IMR-90 (cell line): ENCODE results near the gene THUMPD2. TPM values are rescaled to one million over a fixed set of nuclear protein-coding genes. Genes with fewer than 3 reads are reported as not detected.

Experiments
- ATAC-seq: fragments of 200-7000 bp; cut with Tn5 transposase; 2 replicates; pipeline ENCODE4 v1.9.1; 2020; ENCODE audit warnings: low read depth, mild to moderate bottlenecking, moderate library complexity
- BruUV-seq: library from RNA; stranded (reverse); fragments of 400-500 nt; replicated peaks from 2 replicates; lab custom pipeline; 2021; lab: Mats Ljungman, UMichigan
- CTCF ChIA-PET: fragments of 300-600 bp; formaldehyde crosslinking; extraction: SDS; loops from one replicate; lab custom pipeline; 2021; ENCODE audit warnings: antibody characterized with exemption; lab: Yijun Ruan, JAX
- POLR2A ChIA-PET: fragments of 300-600 bp; sonication (Branson Sonifier 250); formaldehyde crosslinking; loops from one replicate; lab custom pipeline; 2022; ENCODE audit warnings: antibody characterized with exemption; ENCODE audit not compliant: unreplicated experiment; lab: Charles Lee
- DNase-seq: peaks from one replicate; pipeline ENCODE4 v3.0.0; 2013
- H2AFZ ChIP-seq: replicated peaks from 2 replicates; pipeline ENCODE3; 2013; ENCODE audit warnings: low read length, mild to moderate bottlenecking; ENCODE audit not compliant: poor library complexity
- H2AK5ac ChIP-seq: 2 replicates; pipeline ENCODE4 v1.6.1; 2013; ENCODE audit warnings: low read depth, low read length, inconsistent platforms
- H2AK9ac ChIP-seq: replicated peaks from 2 replicates; pipeline ENCODE3; 2013; ENCODE audit warnings: mild to moderate bottlenecking, low read depth, low read length, moderate library complexity; ENCODE audit not compliant: poor library complexity
- H2BK120ac ChIP-seq: 2 replicates; pipeline ENCODE4 v1.6.1; 2013; ENCODE audit warnings: low read depth, low read length, inconsistent platforms
- H2BK15ac ChIP-seq: 3 replicates; pipeline ENCODE4 v1.6.1; 2013; ENCODE audit warnings: low read depth, low read length, inconsistent platforms
- H2BK20ac ChIP-seq: 2 replicates; pipeline ENCODE4 v1.6.1; 2013; ENCODE audit warnings: low read depth, mild to moderate bottlenecking, inconsistent platforms, low read length, moderate library complexity
- H2BK5ac ChIP-seq: 2 replicates; pipeline ENCODE4 v1.6.1; 2013; ENCODE audit warnings: mild to moderate bottlenecking, low read depth, low read length, inconsistent platforms; ENCODE audit not compliant: poor library complexity, severe bottlenecking
- H3K14ac ChIP-seq: replicated peaks from 2 replicates; pipeline ENCODE4 v1.6.1; 2013; ENCODE audit warnings: low read depth, low read length, inconsistent platforms
- H3K18ac ChIP-seq: 2 replicates; pipeline ENCODE4 v1.6.1; 2013; ENCODE audit warnings: low read depth, low read length, control low read depth
- H3K23ac ChIP-seq: 2 replicates; pipeline ENCODE4 v1.6.1; 2013; ENCODE audit warnings: low read depth, low read length, inconsistent platforms
- H3K27ac ChIP-seq: 2 replicates; pipeline ENCODE4 v1.5.1; 2013; ENCODE audit warnings: mild to moderate bottlenecking, control low read depth, low read length; ENCODE audit not compliant: insufficient read depth
- H3K27me3 ChIP-seq: 2 replicates; pipeline ENCODE4 v1.6.1; 2013; ENCODE audit warnings: low read length; ENCODE audit not compliant: control insufficient read depth, insufficient read depth
- H3K36me3 ChIP-seq: 2 replicates; pipeline ENCODE4 v1.6.1; 2013; ENCODE audit warnings: low read length, mixed read lengths; ENCODE audit not compliant: control insufficient read depth, insufficient read depth
- H3K4ac ChIP-seq: 2 replicates; pipeline ENCODE4 v1.6.1; 2013; ENCODE audit warnings: low read depth, low read length, inconsistent platforms
- H3K4me1 ChIP-seq: 2 replicates; pipeline ENCODE4 v1.6.1; 2013; ENCODE audit warnings: low read length, mixed read lengths; ENCODE audit not compliant: control insufficient read depth, insufficient read depth
- H3K4me2 ChIP-seq: 2 replicates; pipeline ENCODE4 v1.6.1; 2013; ENCODE audit warnings: low read depth, mild to moderate bottlenecking, control low read depth, low read length, moderate library complexity
- H3K4me3 ChIP-seq: 2 replicates; pipeline ENCODE4 v1.5.1; 2013; ENCODE audit warnings: low read depth, mild to moderate bottlenecking, control low read depth, low read length, moderate library complexity; ENCODE audit not compliant: insufficient read depth
- H3K56ac ChIP-seq: 2 replicates; pipeline ENCODE4 v1.6.1; 2013; ENCODE audit warnings: low read length, inconsistent platforms; ENCODE audit not compliant: insufficient read depth; ENCODE audit errors: extremely low read depth
- H3K79me1 ChIP-seq, 2 experiments: 2 replicates each; pipeline ENCODE4 v1.6.1; 2013; ENCODE audit warnings: low read length in 2 of 2, inconsistent platforms in 1 of 2, low read depth in 1 of 2
- H3K9ac ChIP-seq: 2 replicates; pipeline ENCODE4 v1.6.1; 2013; ENCODE audit warnings: low read depth, low read length, control low read depth
- H3K9me1 ChIP-seq: 2 replicates; pipeline ENCODE4 v1.6.1; 2013; ENCODE audit warnings: low read length, inconsistent platforms; ENCODE audit not compliant: insufficient read depth
- H3K9me3 ChIP-seq: 2 replicates; pipeline ENCODE4 v1.6.1; 2013; ENCODE audit warnings: low read length; ENCODE audit not compliant: control insufficient read depth, insufficient read depth
- H4K20me1 ChIP-seq: 2 replicates; pipeline ENCODE4 v1.6.1; 2013; ENCODE audit warnings: low read length, inconsistent platforms; ENCODE audit not compliant: insufficient read depth
- H4K5ac ChIP-seq: 2 replicates; pipeline ENCODE4 v1.6.1; 2013; ENCODE audit warnings: mild to moderate bottlenecking, low read depth, low read length, control low read depth
- H4K8ac ChIP-seq, 2 experiments: 2 replicates each; pipeline ENCODE4 v1.6.1; 2013; ENCODE audit warnings: low read depth in 2 of 2, low read length in 2 of 2, control low read depth in 1 of 2, inconsistent platforms in 1 of 2
- H4K91ac ChIP-seq: 2 replicates; pipeline ENCODE4 v1.6.1; 2013; ENCODE audit warnings: low read depth, low read length, inconsistent platforms; ENCODE audit not compliant: insufficient read depth
- BHLHE40 ChIP-seq: fragments of 150-350 bp; IDR thresholded peaks from 2 replicates; pipeline ENCODE4 v1.6.1; 2016; ENCODE audit warnings: mild to moderate bottlenecking, low read depth, low read length
- CEBPB ChIP-seq: IDR thresholded peaks from 2 replicates; pipeline ENCODE4 v1.6.1; 2012; ENCODE audit warnings: low read depth, low read length, improper control_type of control experiment
- MAFK ChIP-seq: IDR thresholded peaks from 2 replicates; pipeline ENCODE4 v1.6.1; 2012; ENCODE audit warnings: low read depth, low read length, improper control_type of control experiment
- MAZ ChIP-seq: IDR thresholded peaks from 2 replicates; pipeline ENCODE4 v1.6.1; 2012; ENCODE audit warnings: low read depth, mild to moderate bottlenecking, low read length, improper control_type of control experiment, moderate library complexity, borderline replicate concordance
- MXI1 ChIP-seq: IDR thresholded peaks from 2 replicates; pipeline ENCODE4 v1.6.1; 2012; ENCODE audit warnings: low read depth, mild to moderate bottlenecking, low read length, moderate library complexity, borderline replicate concordance
- NFE2L2 ChIP-seq: fragments of 150-350 bp; IDR thresholded peaks from 2 replicates; pipeline ENCODE4 v1.6.1; 2016; ENCODE audit warnings: low read depth, mild to moderate bottlenecking, low read length
- RAD21 ChIP-seq: IDR thresholded peaks from 2 replicates; pipeline ENCODE4 v1.6.1; 2012; ENCODE audit warnings: low read length, improper control_type of control experiment
- RCOR1 ChIP-seq: IDR thresholded peaks from 2 replicates; pipeline ENCODE4 v1.6.1; 2012; ENCODE audit warnings: mild to moderate bottlenecking, low read length, improper control_type of control experiment; ENCODE audit not compliant: insufficient replicate concordance
- SMC3 ChIP-seq: fragments of 150-350 bp; IDR thresholded peaks from 2 replicates; pipeline ENCODE4 v1.6.1; 2016; ENCODE audit warnings: low read depth, mild to moderate bottlenecking, antibody characterized with exemption, low read length, moderate library complexity
- WGBS, 2 experiments: methylation state at CpG; one replicate each; pipeline versions ENCODE4 v1.1.5 to v1.1.7; 2013; ENCODE audit warnings: missing lambda C conversion rate in 2 of 2; ENCODE audit not compliant: insufficient read length in 1 of 2; ENCODE audit errors: extremely low coverage in 2 of 2; 5-methylcytosine and 5-hydroxymethylcytosine counted together
- dilution Hi-C: fragments of 300-500 bp; cut with HindIII; formaldehyde crosslinking; loops from one replicate; pipeline ENCODE4 v1.14.3; 2018; ENCODE audit warnings: low sequenced_read_pairs; ENCODE audit not compliant: unreplicated experiment
- in situ Hi-C: fragments of 300-500 bp; cut with MboI; formaldehyde crosslinking; loops from 3 replicates; pipeline ENCODE4 v1.14.3; 2019; ENCODE audit warnings: low sequenced_read_pairs, inconsistent platforms, mixed read lengths
- intact Hi-C: fragments of 100-400 bp; cut with micrococcal nuclease; formaldehyde crosslinking; loops from 2 replicates; pipeline ENCODE4 v1.10.0; 2022
- polyA plus RNA-seq, 3 experiments: library from polyadenylated mRNA; depleted of rRNA; stranded (reverse); fragments of >200 nt; gene quantifications; 2 replicates each; pipeline ENCODE4 v1.2.3, GENCODE V29; 2012; ENCODE audit warnings: low replicate concordance in 1 of 3
- total RNA-seq: library from RNA; depleted of rRNA; stranded (reverse); fragments of >200 nt; gene quantifications from 2 replicates; pipeline ENCODE4 v1.2.3, GENCODE V29; 2012
- TF ChIP-seq, protein P1 (sequence below): fragments of 150-350 bp; IDR thresholded peaks from 2 replicates; pipeline ENCODE4 v1.6.1; 2016; ENCODE audit warnings: low read depth, mild to moderate bottlenecking, low read length, moderate library complexity, borderline replicate concordance
- TF ChIP-seq, protein P2 (sequence below): fragments of 150-350 bp; IDR thresholded peaks from 2 replicates; pipeline ENCODE4 v1.6.1; 2017; ENCODE audit warnings: mild to moderate bottlenecking, antibody characterized with exemption, low read length, low read depth
- TF ChIP-seq, protein P3 (sequence below): conservative IDR thresholded peaks from 2 replicates; pipeline ENCODE4 v1.5.1; 2012; ENCODE audit warnings: mild to moderate bottlenecking, low read depth, low read length, improper control_type of control experiment

Gene THUMPD2
- total and polyA plus RNA-seq, 2 of the 4 experiments (the other 2 are of a cell fraction), result 4.8 to 7.0 TPM

DNA sequence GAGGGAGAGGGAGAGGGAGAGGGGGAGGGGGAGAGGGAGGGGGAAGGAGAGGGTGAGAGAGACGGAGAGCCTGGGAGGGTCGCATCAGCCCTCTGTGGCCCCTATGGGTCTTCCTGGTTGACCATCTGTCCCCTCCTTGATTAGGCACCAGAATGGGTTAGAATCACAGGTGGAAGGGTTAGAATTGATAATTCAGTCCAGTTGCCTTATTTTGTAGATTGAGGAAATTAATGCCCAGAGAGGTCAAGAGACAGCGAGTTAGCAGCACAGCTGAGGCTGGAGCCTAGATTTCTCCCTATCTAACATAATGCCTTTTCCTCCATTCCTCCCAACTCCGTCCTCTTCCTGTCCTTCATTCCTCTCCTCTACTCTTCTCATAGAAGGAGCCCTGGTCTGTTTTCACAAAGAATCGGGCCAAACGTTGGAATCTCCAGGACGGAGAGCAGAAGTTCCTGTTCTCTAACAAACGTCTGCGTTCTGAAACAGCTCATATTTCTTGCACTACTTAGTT lies 338 bp upstream of the THUMPD2 start (continued):
- no peak for TF ChIP-seq MXI1

DNA sequence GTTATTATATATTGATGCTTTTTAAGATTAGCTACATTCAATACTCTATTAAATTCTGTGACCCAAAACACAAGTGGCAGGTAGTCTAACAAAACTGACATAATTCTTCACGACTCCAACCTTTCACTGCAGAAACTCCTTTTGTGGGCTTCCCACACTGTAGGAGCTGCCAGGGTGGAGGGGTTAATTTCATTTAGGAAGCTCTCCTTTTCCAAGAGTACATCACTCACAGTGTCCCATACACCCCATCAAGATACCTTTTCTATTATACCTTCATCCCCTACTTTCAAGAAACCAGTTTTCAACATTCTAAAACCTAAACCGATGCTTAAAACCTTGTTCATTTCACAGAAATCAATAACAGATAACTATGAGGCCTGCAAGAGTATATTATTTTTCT lies 825 bp downstream of the THUMPD2 start:
- Histone ChIP-seq H3K9me1 (peaks cover 10% of the 10 kb centered on the region; the same call in 1 of the 2 replicates), H3K23ac (peak overlapping the region; percentile 76; the same call in 1 of the 2 replicates), H3K27me3 (no peaks in the 10 kb centered on the region), H2BK120ac (no peak overlapping the region), H4K20me1 (no peaks in the 10 kb centered on the region; the same call in 1 of the 2 replicates), H2BK20ac (no peak overlapping the region), H3K4me1 (peaks cover 9% of the 10 kb centered on the region), H3K27ac (peak overlapping the region; percentile 69; the same call in 1 of the 2 replicates), H3K56ac (peak overlapping the region; percentile 89; the same call in 1 of the 2 replicates), H3K18ac (no peak overlapping the region), H3K4me2 (peak overlapping the region; percentile 99), H2BK15ac (no peak overlapping the region), H3K79me1 (peaks cover 11 to 32% of the 10 kb centered on the region in 2 experiments; a peak in 3 of 4 replicates), H3K14ac (peak overlapping the region; percentile 93), H3K4me3 (peak overlapping the region; percentile 100), H4K5ac (no peak overlapping the region), H2AFZ (no peak overlapping the region), H2AK5ac (peak overlapping the region; percentile 80; the same call in 1 of the 2 replicates), H3K4ac (peak overlapping the region; percentile 57; the same call in 1 of the 2 replicates), H2BK5ac (peak overlapping the region; percentile 96), H3K9me3 (no peaks in the 10 kb centered on the region), H4K8ac (peak overlapping the region in 1 of 2 experiments; percentile 36; a peak in 1 of 4 replicates), H3K9ac (peak overlapping the region; percentile 80), H2AK9ac (no peak overlapping the region), H4K91ac (no peak overlapping the region), H3K36me3 (peaks cover 3% of the 10 kb centered on the region; the same call in 1 of the 2 replicates)
- POLR2A ChIA-PET, result interaction anchor here (0.5 to 0.6 kb wide), 2 partner anchors 10 to 334 kb away, joined by 3 to 4 read pairs; no protein-coding TSS in a partner anchor
- no CpG with 5 or more reads among the region's 2 CpGs for WGBS, 2 experiments
- in situ Hi-C loops, result no loop called here
- CTCF ChIA-PET, result no interaction called here
- dilution Hi-C loops, result no loop called here
- ATAC-seq, result no peak
- BruUV-seq, result TSS peak; percentile 50
- DNase-seq, result no peak
- intact Hi-C loops, result loop anchor here (10.0 kb wide), 1 partner anchor 287 kb away; no protein-coding TSS in a partner anchor
- TF ChIP-seq MXI1 (no peak), RAD21 (no peak), BHLHE40 (no peak), NFE2L2 (no peak), MAFK (no peak), CEBPB (no peak), SMC3 (no peak), RCOR1 (no peak), MAZ (no peak)
- TF ChIP-seq, protein P1, sequence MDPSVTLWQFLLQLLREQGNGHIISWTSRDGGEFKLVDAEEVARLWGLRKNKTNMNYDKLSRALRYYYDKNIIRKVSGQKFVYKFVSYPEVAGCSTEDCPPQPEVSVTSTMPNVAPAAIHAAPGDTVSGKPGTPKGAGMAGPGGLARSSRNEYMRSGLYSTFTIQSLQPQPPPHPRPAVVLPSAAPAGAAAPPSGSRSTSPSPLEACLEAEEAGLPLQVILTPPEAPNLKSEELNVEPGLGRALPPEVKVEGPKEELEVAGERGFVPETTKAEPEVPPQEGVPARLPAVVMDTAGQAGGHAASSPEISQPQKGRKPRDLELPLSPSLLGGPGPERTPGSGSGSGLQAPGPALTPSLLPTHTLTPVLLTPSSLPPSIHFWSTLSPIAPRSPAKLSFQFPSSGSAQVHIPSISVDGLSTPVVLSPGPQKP, result no peak
- TF ChIP-seq, protein P2, sequence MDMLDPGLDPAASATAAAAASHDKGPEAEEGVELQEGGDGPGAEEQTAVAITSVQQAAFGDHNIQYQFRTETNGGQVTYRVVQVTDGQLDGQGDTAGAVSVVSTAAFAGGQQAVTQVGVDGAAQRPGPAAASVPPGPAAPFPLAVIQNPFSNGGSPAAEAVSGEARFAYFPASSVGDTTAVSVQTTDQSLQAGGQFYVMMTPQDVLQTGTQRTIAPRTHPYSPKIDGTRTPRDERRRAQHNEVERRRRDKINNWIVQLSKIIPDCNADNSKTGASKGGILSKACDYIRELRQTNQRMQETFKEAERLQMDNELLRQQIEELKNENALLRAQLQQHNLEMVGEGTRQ, result no peak
- TF ChIP-seq, protein P3, sequence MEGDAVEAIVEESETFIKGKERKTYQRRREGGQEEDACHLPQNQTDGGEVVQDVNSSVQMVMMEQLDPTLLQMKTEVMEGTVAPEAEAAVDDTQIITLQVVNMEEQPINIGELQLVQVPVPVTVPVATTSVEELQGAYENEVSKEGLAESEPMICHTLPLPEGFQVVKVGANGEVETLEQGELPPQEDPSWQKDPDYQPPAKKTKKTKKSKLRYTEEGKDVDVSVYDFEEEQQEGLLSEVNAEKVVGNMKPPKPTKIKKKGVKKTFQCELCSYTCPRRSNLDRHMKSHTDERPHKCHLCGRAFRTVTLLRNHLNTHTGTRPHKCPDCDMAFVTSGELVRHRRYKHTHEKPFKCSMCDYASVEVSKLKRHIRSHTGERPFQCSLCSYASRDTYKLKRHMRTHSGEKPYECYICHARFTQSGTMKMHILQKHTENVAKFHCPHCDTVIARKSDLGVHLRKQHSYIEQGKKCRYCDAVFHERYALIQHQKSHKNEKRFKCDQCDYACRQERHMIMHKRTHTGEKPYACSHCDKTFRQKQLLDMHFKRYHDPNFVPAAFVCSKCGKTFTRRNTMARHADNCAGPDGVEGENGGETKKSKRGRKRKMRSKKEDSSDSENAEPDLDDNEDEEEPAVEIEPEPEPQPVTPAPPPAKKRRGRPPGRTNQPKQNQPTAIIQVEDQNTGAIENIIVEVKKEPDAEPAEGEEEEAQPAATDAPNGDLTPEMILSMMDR, result no peak
